A549 (cell line): ENCODE results near the gene DCAF8. TPM values are rescaled to one million over a fixed set of nuclear protein-coding genes. Genes with fewer than 3 reads are reported as not detected.

Experiments
- ATAC-seq, 2 experiments: fragments of 200-7000 bp in 1 of 2; fragments of >200 bp in 1 of 2; cut with Nextera tagmentation in 1 of 2; cut with Tn5 transposase in 1 of 2; 3 replicates each; pipeline versions ENCODE4 v1.8.0 to v1.9.1; 2018 to 2020; ENCODE audit warnings: mild to moderate bottlenecking in 1 of 2, moderate library complexity in 1 of 2
- CTCF ChIA-PET: fragments of 300-600 bp; sonication (Branson Sonifier 250); formaldehyde crosslinking; extraction: SDS; loops from one replicate; lab custom pipeline; 2021; ENCODE audit warnings: antibody characterized with exemption, inconsistent platforms; lab: Yijun Ruan, JAX
- POLR2A ChIA-PET: fragments of 350-600 bp; formaldehyde crosslinking; extraction: SDS; loops from one replicate; lab custom pipeline; 2021; ENCODE audit warnings: antibody characterized with exemption, inconsistent platforms; lab: Yijun Ruan, JAX
- DNase-seq, 2 experiments: peaks; one replicate each; pipeline versions ENCODE4 v3.0.0 to v3.0.0-alpha.2; 2011 to 2016; ENCODE audit warnings: low read depth in 1 of 2, low spot score in 1 of 2
- FAIRE-seq: peaks from 2 replicates; lab custom pipeline; 2011; peaks lifted over from hg19 to GRCh38; lab: Jason Lieb, UNC
- H3K27ac ChIP-seq, 2 experiments: fragments of >200 bp; sonication (Bioruptor Twin); formaldehyde crosslinking; 3 replicates each; pipeline ENCODE4 v1.5.1; 2016 to 2017
- H3K4me1 ChIP-seq: fragments of >200 bp; sonication (Bioruptor Twin); formaldehyde crosslinking; 3 replicates; pipeline ENCODE4 v1.6.1; 2016
- H3K4me2 ChIP-seq: fragments of >200 bp; sonication (Bioruptor Twin); formaldehyde crosslinking; 3 replicates; pipeline ENCODE4 v1.6.1; 2016
- H3K4me3 ChIP-seq: fragments of >200 bp; sonication (Bioruptor Twin); formaldehyde crosslinking; 3 replicates; pipeline ENCODE4 v1.5.1; 2016
- H3K9me3 ChIP-seq: fragments of >200 bp; sonication (Bioruptor Twin); formaldehyde crosslinking; 3 replicates; pipeline ENCODE4 v1.6.1; 2016
- BHLHE40 ChIP-seq: IDR thresholded peaks from 2 replicates; pipeline ENCODE4 v1.6.1; 2012; ENCODE audit warnings: low read depth, low read length, inconsistent platforms
- CBX2 ChIP-seq: fragments of 200-600 bp; sonication (generic); IDR thresholded peaks from 2 replicates; pipeline ENCODE4 v1.6.1; 2016; ENCODE audit warnings: low read depth, mild to moderate bottlenecking, borderline replicate concordance
- CTCF ChIP-seq: fragments of >200 bp; sonication (Bioruptor Twin); formaldehyde crosslinking; IDR thresholded peaks from 3 replicates; pipeline ENCODE4 v1.5.1; 2016
- EHF ChIP-seq: fragments of 250-450 bp; sonication (Bioruptor Pico); IDR thresholded peaks from 2 replicates; pipeline ENCODE4 v1.5.0; 2020; ENCODE audit warnings: mild to moderate bottlenecking
- GATA3 ChIP-seq: IDR thresholded peaks from 2 replicates; pipeline ENCODE4 v1.6.1; 2012; ENCODE audit warnings: borderline replicate concordance
- HDAC2 ChIP-seq: fragments of 200-600 bp; sonication (generic); IDR thresholded peaks from 2 replicates; pipeline ENCODE4 v1.6.1; 2016
- HMGXB4 ChIP-seq: fragments of 250-450 bp; sonication (Bioruptor Pico); IDR thresholded peaks from 2 replicates; pipeline ENCODE4 v1.5.0; 2021; ENCODE audit warnings: mild to moderate bottlenecking, moderate library complexity, borderline replicate concordance
- HOXA7 ChIP-seq: fragments of 250-450 bp; sonication (Bioruptor Pico); IDR thresholded peaks from 2 replicates; pipeline ENCODE4 v1.5.0; 2020; ENCODE audit warnings: mild to moderate bottlenecking, moderate library complexity
- HOXB13 ChIP-seq: fragments of 250-450 bp; sonication (Bioruptor Pico); IDR thresholded peaks from 2 replicates; pipeline ENCODE4 v1.5.0; 2020; ENCODE audit warnings: low read depth, mild to moderate bottlenecking, moderate library complexity
- JUN ChIP-seq, 2 experiments: fragments of >200 bp; sonication (Bioruptor Twin); formaldehyde crosslinking; IDR thresholded peaks; 2 replicates in 1 of 2; 3 replicates in 1 of 2; pipeline ENCODE4 v1.6.1; 2016 to 2017
- KDM5A ChIP-seq: fragments of 200-600 bp; sonication (generic); IDR thresholded peaks from 2 replicates; pipeline ENCODE4 v1.6.1; 2016; ENCODE audit warnings: antibody characterized with exemption, mild to moderate bottlenecking
- MAZ ChIP-seq: fragments of 150-350 bp; IDR thresholded peaks from 2 replicates; pipeline ENCODE4 v1.6.1; 2014; ENCODE audit warnings: antibody characterized with exemption, low read depth, low read length, borderline replicate concordance
- MYC ChIP-seq: IDR thresholded peaks from 2 replicates; pipeline ENCODE4 v1.6.1; 2012; ENCODE audit warnings: mild to moderate bottlenecking, inconsistent platforms, low read length, improper control_type of control experiment, borderline replicate concordance
- PHF8 ChIP-seq: fragments of 200-600 bp; sonication (generic); IDR thresholded peaks from 2 replicates; pipeline ENCODE4 v1.6.1; 2016; ENCODE audit warnings: low read depth, mild to moderate bottlenecking, antibody characterized with exemption, moderate library complexity, borderline replicate concordance
- RAD21 ChIP-seq, 2 experiments: fragments of >200 bp in 1 of 2; sonication (Bioruptor Twin) in 1 of 2; formaldehyde crosslinking in 1 of 2; IDR thresholded peaks in 1 of 2; conservative IDR thresholded peaks in 1 of 2; 2 replicates in 1 of 2; 3 replicates in 1 of 2; pipeline ENCODE4 v1.6.1; 2012 to 2018; ENCODE audit warnings: inconsistent platforms in 1 of 2
- RFX5 ChIP-seq: fragments of 450-650 bp; IDR thresholded peaks from 2 replicates; pipeline ENCODE4 v1.7.1; 2014; ENCODE audit warnings: antibody characterized with exemption, mild to moderate bottlenecking, moderate library complexity
- TFCP2L1 ChIP-seq: fragments of 250-450 bp; sonication (Bioruptor Pico); IDR thresholded peaks from 2 replicates; pipeline ENCODE4 v1.5.0; 2021; ENCODE audit warnings: mild to moderate bottlenecking
- ZC3H11A ChIP-seq: fragments of 450-650 bp; IDR thresholded peaks from 2 replicates; pipeline ENCODE4 v1.6.1; 2014; ENCODE audit warnings: antibody characterized with exemption, mild to moderate bottlenecking
- ZFP36 ChIP-seq: fragments of 450-650 bp; IDR thresholded peaks from 2 replicates; pipeline ENCODE4 v1.6.1; 2014; ENCODE audit warnings: borderline replicate concordance; ENCODE audit not compliant: partially characterized antibody
- ZNF302 ChIP-seq: fragments of 250-450 bp; sonication (Bioruptor Pico); IDR thresholded peaks from 2 replicates; pipeline ENCODE4 v1.9.0; 2021; ENCODE audit warnings: inconsistent platforms, mild to moderate bottlenecking, moderate library complexity
- ZSCAN20 ChIP-seq: fragments of 250-450 bp; sonication (Bioruptor Pico); IDR thresholded peaks from 2 replicates; pipeline ENCODE4 v1.8.0; 2022; ENCODE audit warnings: mild to moderate bottlenecking, moderate library complexity
- WGBS: methylation state at CpG from one replicate; pipeline ENCODE4 v1.1.6; 2017; ENCODE audit errors: missing lambda C conversion rate; 5-methylcytosine and 5-hydroxymethylcytosine counted together
- polyA plus RNA-seq, 4 experiments: library from polyadenylated mRNA; depleted of rRNA in 3 of 4; stranded (reverse); fragments of >200 nt; fragmentation: RNase III in 1 of 4; extraction: RNeasy Plus Mini Kit Qiagen cat#74134 plus additional on column Dnase treatment in 1 of 4; gene quantifications; 2 replicates in 3 of 4; 3 replicates in 1 of 4; pipeline ENCODE4 v1.2.3, GENCODE V29; 2011 to 2017
- TF ChIP-seq, protein P1 (sequence below): fragments of >200 bp; sonication (Bioruptor Twin); formaldehyde crosslinking; IDR thresholded peaks from 2 replicates; pipeline ENCODE4 v1.6.1; 2016
- TF ChIP-seq, protein P2 (sequence below): IDR thresholded peaks from 2 replicates; pipeline ENCODE4 v1.6.1; 2012

The DCAF8 gene
- polyA plus RNA-seq, 2 of the 4 experiments (the other 2 are of a cell fraction) = 69.8 to 113 TPM

DNA sequence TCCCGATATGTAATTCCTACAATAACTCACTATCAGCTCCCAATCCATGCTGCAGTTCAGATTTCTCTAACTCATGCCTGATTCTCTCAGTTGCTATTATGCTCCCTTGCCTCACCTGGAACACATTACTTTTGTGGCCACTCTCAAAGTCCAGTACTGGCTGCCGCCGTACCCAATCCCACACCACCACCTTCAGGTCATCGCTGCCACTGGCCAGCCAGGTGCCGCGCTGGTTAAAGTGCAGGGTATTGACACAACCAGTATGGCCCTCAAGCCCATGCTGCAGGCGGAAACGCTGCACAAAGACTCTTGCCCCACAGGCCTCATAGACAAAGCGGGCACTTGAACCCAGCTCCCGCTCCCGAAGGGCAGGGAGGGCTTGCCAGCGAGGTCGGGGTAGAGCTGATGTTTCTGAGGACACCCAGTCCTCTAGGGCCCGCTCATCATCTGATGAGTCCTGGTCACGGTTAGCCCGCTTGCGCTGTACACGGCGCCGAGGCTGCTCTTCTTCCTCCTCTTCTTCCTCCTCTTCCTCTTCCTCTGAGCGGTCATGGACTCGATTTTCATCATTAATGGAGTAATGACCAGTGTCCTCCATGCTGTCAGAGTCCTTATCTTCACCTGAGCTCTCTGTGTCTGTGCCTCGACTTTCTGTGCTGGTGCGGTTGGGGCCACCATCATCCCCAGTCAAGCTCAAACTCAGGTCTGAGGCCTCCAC, 22.6 kb downstream of the DCAF8 start:
- Histone ChIP-seq H3K4me1 (no peaks in the 10 kb centered on the region), H3K4me3 (no peak overlapping the region), H3K9me3 (no peaks in the 10 kb centered on the region), H3K4me2 (no peak overlapping the region), H3K27ac (no peak overlapping the region)
- no peak for DNase-seq
- CTCF ChIA-PET = interaction anchor here (0.9 to 5.7 kb wide), 11 partner anchors 9 to 193 kb away, joined by 3 to 60 read pairs (median 5); partner anchors contain the start of gene KCNJ9
- POLR2A ChIA-PET = no interaction called here
- ATAC-seq = no peak; a peak in 2 of 6 replicates
- no peak for FAIRE-seq
- no peak for TF ChIP-seq ZC3H11A
- no peak for TF ChIP-seq HOXA7
- no peak for TF ChIP-seq HOXB13 (CRISPR knock-in tag)
- no peak for TF ChIP-seq CBX2
- no peak for TF ChIP-seq EHF (CRISPR knock-in tag)
- TF ChIP-seq PHF8 = no peak
- TF ChIP-seq, protein P1, sequence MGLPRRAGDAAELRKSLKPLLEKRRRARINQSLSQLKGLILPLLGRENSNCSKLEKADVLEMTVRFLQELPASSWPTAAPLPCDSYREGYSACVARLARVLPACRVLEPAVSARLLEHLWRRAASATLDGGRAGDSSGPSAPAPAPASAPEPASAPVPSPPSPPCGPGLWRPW = no peak
- TF ChIP-seq JUN (IDR thresholded peaks at IDR 0.05) = no peak
- no peak for TF ChIP-seq TFCP2L1 (CRISPR knock-in tag)
- TF ChIP-seq ZSCAN20 (CRISPR knock-in tag) = no peak
- TF ChIP-seq KDM5A = no peak
- no peak for TF ChIP-seq HDAC2
- TF ChIP-seq CTCF = no peak
- TF ChIP-seq, protein P2, sequence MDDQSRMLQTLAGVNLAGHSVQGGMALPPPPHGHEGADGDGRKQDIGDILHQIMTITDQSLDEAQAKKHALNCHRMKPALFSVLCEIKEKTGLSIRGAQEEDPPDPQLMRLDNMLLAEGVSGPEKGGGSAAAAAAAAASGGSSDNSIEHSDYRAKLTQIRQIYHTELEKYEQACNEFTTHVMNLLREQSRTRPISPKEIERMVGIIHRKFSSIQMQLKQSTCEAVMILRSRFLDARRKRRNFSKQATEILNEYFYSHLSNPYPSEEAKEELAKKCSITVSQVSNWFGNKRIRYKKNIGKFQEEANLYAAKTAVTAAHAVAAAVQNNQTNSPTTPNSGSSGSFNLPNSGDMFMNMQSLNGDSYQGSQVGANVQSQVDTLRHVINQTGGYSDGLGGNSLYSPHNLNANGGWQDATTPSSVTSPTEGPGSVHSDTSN = no peak
- TF ChIP-seq RFX5 = no peak
- TF ChIP-seq MAZ = no peak
- no peak for TF ChIP-seq ZFP36
- TF ChIP-seq MYC = no peak
- TF ChIP-seq ZNF302 (CRISPR knock-in tag) = no peak
- 95% methylated on average over 23 of the region's 24 CpGs for WGBS

- no peak for DNase-seq
- ChIA-PET POLR2A (no interaction called here), CTCF (interaction anchor here (0.5 to 5.7 kb wide), 10 partner anchors 10 to 192 kb away, joined by 3 to 60 read pairs (median 5); no protein-coding TSS in a partner anchor)
- no peak overlapping the region for H3K4me2 ChIP-seq
- no peak for FAIRE-seq
- 85% methylated on average over 5 of the region's 5 CpGs for WGBS
- H3K9me3 ChIP-seq = no peaks in the 10 kb centered on the region
- no peak for TF ChIP-seq HOXB13 (CRISPR knock-in tag)
- TF ChIP-seq GATA3 = no peak
- no peak for TF ChIP-seq BHLHE40
- no peak for TF ChIP-seq HMGXB4 (CRISPR knock-in tag)
- TF ChIP-seq RAD21 (conservative IDR thresholded peaks at IDR 0.05 in 1 of 2, IDR thresholded peaks at IDR 0.05 in 1 of 2) = no peak
- no peaks in the 10 kb centered on the region for H3K4me1 ChIP-seq
- H3K27ac ChIP-seq = no peak overlapping the region
- no peak overlapping the region for H3K4me3 ChIP-seq
- no peak for ATAC-seq
Measured at GRCh38 chr1:160238408-160238807, 23.9 kb downstream of the DCAF8 start.
